ENCODE data around the gene FZD10. TPM values are rescaled to one million over a fixed set of nuclear protein-coding genes. Genes with fewer than 3 reads are reported as not detected.

The FZD10 gene
- total and polyA plus RNA-seq, 9 donors, result 0.08 to 6.1 (median 1.8) TPM

DNA sequence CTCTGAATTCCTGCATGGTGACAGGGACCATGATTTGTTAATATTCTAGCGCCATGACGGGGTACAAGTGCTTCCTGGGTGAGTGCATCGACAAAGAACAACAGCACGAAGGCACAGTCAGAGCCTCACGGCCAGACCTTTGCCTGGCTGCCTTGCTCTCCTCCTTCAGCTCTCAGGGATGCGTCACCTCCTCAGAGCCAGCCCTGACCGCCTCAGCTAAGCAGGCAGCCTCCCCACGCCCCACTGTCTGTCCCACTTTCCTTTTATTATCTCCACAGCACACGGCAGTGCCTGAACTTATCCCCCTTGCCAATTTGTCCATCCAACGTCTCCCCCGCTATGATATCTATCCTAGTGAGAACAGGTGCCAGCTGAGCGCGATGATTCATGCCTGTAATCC is 16.5 kb upstream of the FZD10 start:
- intact Hi-C loops (cut with DNase I), result no loop called here
- 31 to 41% (median 38%) methylated on average over 13 of the region's 13 CpGs for WGBS, 3 donors
- Histone ChIP-seq H3K4me1 (ENCODE audit: insufficient read depth) (no peaks in the 10 kb centered on the region), H3K36me3 (no peaks in the 10 kb centered on the region), H3K27me3 (no peaks in the 10 kb centered on the region), H3K9me3 (no peaks in the 10 kb centered on the region), H3K4me3 (no peak overlapping the region), H3K27ac (no peak overlapping the region)
- no peak for DNase-seq
- TF ChIP-seq, protein P1, sequence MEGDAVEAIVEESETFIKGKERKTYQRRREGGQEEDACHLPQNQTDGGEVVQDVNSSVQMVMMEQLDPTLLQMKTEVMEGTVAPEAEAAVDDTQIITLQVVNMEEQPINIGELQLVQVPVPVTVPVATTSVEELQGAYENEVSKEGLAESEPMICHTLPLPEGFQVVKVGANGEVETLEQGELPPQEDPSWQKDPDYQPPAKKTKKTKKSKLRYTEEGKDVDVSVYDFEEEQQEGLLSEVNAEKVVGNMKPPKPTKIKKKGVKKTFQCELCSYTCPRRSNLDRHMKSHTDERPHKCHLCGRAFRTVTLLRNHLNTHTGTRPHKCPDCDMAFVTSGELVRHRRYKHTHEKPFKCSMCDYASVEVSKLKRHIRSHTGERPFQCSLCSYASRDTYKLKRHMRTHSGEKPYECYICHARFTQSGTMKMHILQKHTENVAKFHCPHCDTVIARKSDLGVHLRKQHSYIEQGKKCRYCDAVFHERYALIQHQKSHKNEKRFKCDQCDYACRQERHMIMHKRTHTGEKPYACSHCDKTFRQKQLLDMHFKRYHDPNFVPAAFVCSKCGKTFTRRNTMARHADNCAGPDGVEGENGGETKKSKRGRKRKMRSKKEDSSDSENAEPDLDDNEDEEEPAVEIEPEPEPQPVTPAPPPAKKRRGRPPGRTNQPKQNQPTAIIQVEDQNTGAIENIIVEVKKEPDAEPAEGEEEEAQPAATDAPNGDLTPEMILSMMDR (IDR thresholded peaks at IDR 0.05), result no peak
- TF ChIP-seq POLR2A (IDR thresholded peaks at IDR 0.05) (no peak), EP300 (IDR thresholded peaks at IDR 0.05) (no peak)

DNA sequence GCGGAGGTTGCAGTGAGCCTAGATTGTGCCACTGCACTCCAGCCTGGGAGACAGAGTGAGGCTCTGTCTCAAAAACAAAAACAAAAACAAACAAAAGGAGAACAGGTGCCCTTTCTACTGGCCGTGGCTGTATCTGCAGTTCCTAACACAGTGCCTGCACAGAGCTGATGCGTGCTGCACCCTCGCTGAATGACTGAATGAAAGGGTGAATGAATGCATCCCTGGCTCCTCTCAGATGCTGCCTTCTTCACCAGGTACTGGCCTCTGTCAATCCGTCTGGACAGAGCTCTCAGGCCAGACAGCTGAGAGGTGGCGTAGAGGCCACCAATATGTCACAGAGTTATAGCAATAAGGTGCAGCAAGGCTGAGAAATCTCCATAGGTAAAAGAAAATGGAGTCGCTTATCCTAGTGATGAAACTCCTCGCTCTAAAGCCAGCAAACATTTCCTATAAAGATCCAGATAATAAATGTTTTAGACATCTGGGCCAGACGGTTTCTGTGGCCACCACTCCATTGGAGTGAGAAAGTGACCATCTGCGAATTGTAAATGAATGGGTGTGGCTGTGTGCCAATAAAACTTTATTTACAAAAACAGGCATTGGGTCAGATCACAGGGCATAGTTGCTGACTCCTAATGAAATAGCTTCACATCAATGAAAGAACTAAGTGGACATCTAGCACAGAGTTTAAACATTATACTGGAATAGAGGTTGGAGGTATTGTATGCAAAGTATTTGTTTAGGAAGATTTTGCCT is 15.9 kb upstream of the FZD10 start:
- intact Hi-C loops (cut with DNase I), result no loop called here
- no peak overlapping the region for H3K4me3 ChIP-seq
- 48 to 54% (median 53%) methylated on average over 10 of the region's 10 CpGs for WGBS, 3 donors
- no peak for DNase-seq
- no peak for TF ChIP-seq POLR2A (IDR thresholded peaks at IDR 0.05)
- TF ChIP-seq, protein P1 (IDR thresholded peaks at IDR 0.05), result no peak
- no peak for TF ChIP-seq EP300 (IDR thresholded peaks at IDR 0.05)
- no peaks in the 10 kb centered on the region for H3K36me3 ChIP-seq
- no peaks in the 10 kb centered on the region for H3K27me3 ChIP-seq
- H3K4me1 ChIP-seq (ENCODE audit: insufficient read depth), result no peaks in the 10 kb centered on the region
- no peak overlapping the region for H3K27ac ChIP-seq
- no peaks in the 10 kb centered on the region for H3K9me3 ChIP-seq

DNA sequence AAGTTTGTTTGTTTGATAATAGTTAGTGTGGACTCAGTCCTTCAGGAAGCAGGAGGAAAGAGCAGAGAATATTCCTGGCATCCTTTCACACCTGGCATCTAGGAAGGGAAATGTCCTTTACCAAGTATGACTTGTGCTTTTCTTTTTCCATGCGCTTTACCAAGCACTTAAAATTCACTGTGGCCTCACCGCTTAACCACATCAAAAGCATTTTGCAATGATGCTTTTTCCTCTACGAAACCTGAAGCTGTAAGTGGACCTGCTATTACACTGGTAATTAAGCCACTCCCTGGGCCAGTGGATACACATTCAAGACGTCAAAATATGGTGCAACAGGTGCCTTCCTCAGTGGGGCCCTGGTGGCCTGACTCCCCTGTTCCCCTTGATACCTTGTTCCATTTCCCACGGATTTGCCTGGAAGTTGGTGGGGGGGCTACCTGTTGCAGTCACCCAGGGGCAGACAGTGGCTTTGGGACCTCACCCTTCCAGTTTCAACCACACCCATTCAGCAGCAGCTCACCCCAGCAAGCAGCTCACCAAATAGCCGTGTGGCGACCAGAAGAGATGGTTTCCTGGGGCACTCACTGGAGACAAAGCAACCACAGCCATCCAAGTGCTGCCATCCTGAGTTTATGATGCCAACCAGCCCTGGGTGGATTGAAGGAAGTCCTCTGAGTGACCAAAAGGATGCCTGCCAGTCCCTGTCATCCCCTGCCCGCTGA is 14.2 kb upstream of the FZD10 start:
- DNase-seq, result no peak
- Histone ChIP-seq H3K9me3 (no peaks in the 10 kb centered on the region), H3K27ac (no peak overlapping the region), H3K4me3 (no peak overlapping the region), H3K36me3 (no peaks in the 10 kb centered on the region), H3K4me1 (ENCODE audit: insufficient read depth) (no peaks in the 10 kb centered on the region), H3K27me3 (no peaks in the 10 kb centered on the region)
- TF ChIP-seq, protein P1 (IDR thresholded peaks at IDR 0.05), result no peak
- TF ChIP-seq POLR2A (IDR thresholded peaks at IDR 0.05), result no peak
- no peak for TF ChIP-seq EP300 (IDR thresholded peaks at IDR 0.05)
- 52 to 66% (median 66%) methylated on average over 8 of the region's 8 CpGs for WGBS, 3 donors
- intact Hi-C loops (cut with DNase I), result no loop called here

DNA sequence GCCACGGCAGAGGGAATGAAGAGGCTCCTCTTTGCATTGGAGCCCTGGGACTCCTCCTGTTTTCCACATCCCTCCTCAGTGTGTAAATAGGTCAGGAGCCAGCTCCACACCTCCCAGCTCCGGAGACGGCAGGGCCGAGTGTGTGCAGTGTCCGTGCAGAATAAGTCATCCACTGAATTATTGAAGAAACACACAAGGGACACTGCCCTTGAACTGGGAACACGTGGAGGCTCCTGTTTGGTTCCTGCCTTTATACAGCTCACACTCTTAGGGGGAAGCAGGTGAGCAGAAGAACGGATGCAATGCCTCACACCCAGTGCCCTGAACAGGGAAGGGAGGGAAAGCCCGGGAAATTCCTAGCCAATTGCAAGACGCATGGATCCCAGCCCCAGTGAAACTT is 10.4 kb upstream of the FZD10 start:
- Histone ChIP-seq H3K4me3 (no peak overlapping the region), H3K27ac (no peak overlapping the region), H3K36me3 (no peaks in the 10 kb centered on the region), H3K27me3 (no peaks in the 10 kb centered on the region), H3K4me1 (ENCODE audit: insufficient read depth) (no peaks in the 10 kb centered on the region), H3K9me3 (no peaks in the 10 kb centered on the region)
- TF ChIP-seq EP300 (IDR thresholded peaks at IDR 0.05) (no peak), POLR2A (IDR thresholded peaks at IDR 0.05) (no peak)
- TF ChIP-seq, protein P1 (IDR thresholded peaks at IDR 0.05), result no peak
- intact Hi-C loops (cut with DNase I), result no loop called here
- WGBS, 3 donors, result 77 to 88% (median 80%) methylated on average over 9 of the region's 9 CpGs
- no peak for DNase-seq

All from ovary (tissue), 9 donors.